SU-DHL-6 (cell line): ENCODE measurements around the gene TMEM9B.

Experiments used
- CTCF ChIP-seq: fragments of 200-600 bp; sonication (generic); IDR thresholded peaks from one replicate; pipeline ENCODE4 v1.5.1; 2017; ENCODE audit warnings: antibody characterized with exemption, mild to moderate bottlenecking, low read length, moderate library complexity; ENCODE audit not compliant: insufficient read depth, poor library complexity, severe bottlenecking
- EZH2phosphoT487 ChIP-seq: fragments of 200-600 bp; sonication (generic), shearing (Covaris generic); conservative IDR thresholded peaks from 2 replicates; pipeline ENCODE4 v1.6.1; 2018; ENCODE audit warnings: mild to moderate bottlenecking, antibody characterized with exemption, low read length, moderate library complexity, mixed read lengths

GRCh38 chr11:9002920-9003572, 38.8 kb upstream of the TMEM9B start:
- TF ChIP-seq CTCF (no peak), EZH2phosphoT487 (no peak)
